ENCODE results near the gene PMP22.

DNA sequence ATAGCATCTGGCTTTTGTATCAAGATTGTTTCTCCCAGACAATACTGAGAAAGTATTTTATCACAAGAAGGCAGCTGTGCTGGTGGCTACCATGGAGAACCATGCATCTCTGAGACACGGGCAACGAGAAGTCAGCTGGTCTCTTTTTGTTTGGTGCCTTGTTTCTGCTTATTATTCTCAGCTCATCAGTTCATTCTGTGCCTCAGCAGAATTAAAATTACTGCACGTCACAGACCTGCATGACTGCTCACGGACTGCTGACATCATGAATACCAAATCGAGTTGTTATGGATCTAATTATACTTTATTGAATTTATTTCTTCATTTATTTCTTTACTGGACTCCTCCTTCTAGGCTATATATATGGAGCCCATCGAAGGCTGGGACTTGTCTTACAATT lies 19.0 kb upstream of the PMP22 start:
- TF ChIP-seq, protein P1, sequence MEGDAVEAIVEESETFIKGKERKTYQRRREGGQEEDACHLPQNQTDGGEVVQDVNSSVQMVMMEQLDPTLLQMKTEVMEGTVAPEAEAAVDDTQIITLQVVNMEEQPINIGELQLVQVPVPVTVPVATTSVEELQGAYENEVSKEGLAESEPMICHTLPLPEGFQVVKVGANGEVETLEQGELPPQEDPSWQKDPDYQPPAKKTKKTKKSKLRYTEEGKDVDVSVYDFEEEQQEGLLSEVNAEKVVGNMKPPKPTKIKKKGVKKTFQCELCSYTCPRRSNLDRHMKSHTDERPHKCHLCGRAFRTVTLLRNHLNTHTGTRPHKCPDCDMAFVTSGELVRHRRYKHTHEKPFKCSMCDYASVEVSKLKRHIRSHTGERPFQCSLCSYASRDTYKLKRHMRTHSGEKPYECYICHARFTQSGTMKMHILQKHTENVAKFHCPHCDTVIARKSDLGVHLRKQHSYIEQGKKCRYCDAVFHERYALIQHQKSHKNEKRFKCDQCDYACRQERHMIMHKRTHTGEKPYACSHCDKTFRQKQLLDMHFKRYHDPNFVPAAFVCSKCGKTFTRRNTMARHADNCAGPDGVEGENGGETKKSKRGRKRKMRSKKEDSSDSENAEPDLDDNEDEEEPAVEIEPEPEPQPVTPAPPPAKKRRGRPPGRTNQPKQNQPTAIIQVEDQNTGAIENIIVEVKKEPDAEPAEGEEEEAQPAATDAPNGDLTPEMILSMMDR (IDR thresholded peaks at IDR 0.05) = no peak
- TF ChIP-seq POLR2A (IDR thresholded peaks at IDR 0.05) (no peak), POLR2AphosphoS5 (IDR thresholded peaks at IDR 0.05; ENCODE audit: insufficient read depth in 1 of 2, low read depth in 1 of 2) (no peak)

All from vagina (tissue), 2 donors.